Bronchial epithelial cell (primary cell): ENCODE measurements around the gene TEKT5. TPM values are rescaled to one million over a fixed set of nuclear protein-coding genes. Genes with fewer than 3 reads are reported as not detected.

Experiments
- DNase-seq: peaks from one replicate; pipeline ENCODE4 v3.0.0-alpha.2; 2010; ENCODE audit warnings: low read depth
- FAIRE-seq: peaks from 2 replicates; lab custom pipeline; 2011; peaks lifted over from hg19 to GRCh38; lab: Jason Lieb, UNC
- H3K27me3 ChIP-seq: 2 replicates; pipeline ENCODE4 v1.5.1; 2011; ENCODE audit warnings: low read length; ENCODE audit not compliant: control insufficient read depth, insufficient read depth
- H3K36me3 ChIP-seq: 2 replicates; pipeline ENCODE4 v1.5.1; 2011; ENCODE audit warnings: low read length; ENCODE audit not compliant: control insufficient read depth, insufficient read depth
- H3K4me3 ChIP-seq: 2 replicates; pipeline ENCODE4 v1.5.1; 2011; ENCODE audit warnings: mild to moderate bottlenecking, low read depth, low read length, control low read depth
- CTCF ChIP-seq: IDR thresholded peaks from 2 replicates; pipeline ENCODE4 v1.5.1; 2011; ENCODE audit warnings: mild to moderate bottlenecking, moderate library complexity, low read length, control low read depth, inconsistent platforms; ENCODE audit not compliant: insufficient read depth, severe bottlenecking
- total RNA-seq: library from RNA; depleted of rRNA; stranded (reverse); fragments of >200 nt; gene quantifications from 2 replicates; pipeline ENCODE4 v1.2.1, GENCODE V29; 2014

Gene TEKT5
- total RNA-seq, 1 donor from 2014 or later, result 0.53 TPM

GRCh38 chr16:10617662-10618420, 76.9 kb downstream of the TEKT5 start:
- Histone ChIP-seq H3K36me3 (no peaks in the 10 kb centered on the region), H3K27me3 (no peaks in the 10 kb centered on the region), H3K4me3 (no peak overlapping the region)
- FAIRE-seq (no peak), DNase-seq (peak; percentile 80)
- TF ChIP-seq CTCF, result no peak

GRCh38 chr16:10616756-10617640, 77.7 kb downstream of the TEKT5 start:
- Histone ChIP-seq H3K27me3 (no peaks in the 10 kb centered on the region), H3K4me3 (no peak overlapping the region), H3K36me3 (no peaks in the 10 kb centered on the region)
- peak; percentile 25 for TF ChIP-seq CTCF
- FAIRE-seq (no peak), DNase-seq (peak; percentile 74)

- no peak for TF ChIP-seq CTCF
- H3K27me3 ChIP-seq, result no peaks in the 10 kb centered on the region
- FAIRE-seq (no peak), DNase-seq (no peak)
- no peaks in the 10 kb centered on the region for H3K36me3 ChIP-seq
- no peak overlapping the region for H3K4me3 ChIP-seq
Measured at GRCh38 chr16:10616419-10616755, 78.3 kb downstream of the TEKT5 start.

DNA sequence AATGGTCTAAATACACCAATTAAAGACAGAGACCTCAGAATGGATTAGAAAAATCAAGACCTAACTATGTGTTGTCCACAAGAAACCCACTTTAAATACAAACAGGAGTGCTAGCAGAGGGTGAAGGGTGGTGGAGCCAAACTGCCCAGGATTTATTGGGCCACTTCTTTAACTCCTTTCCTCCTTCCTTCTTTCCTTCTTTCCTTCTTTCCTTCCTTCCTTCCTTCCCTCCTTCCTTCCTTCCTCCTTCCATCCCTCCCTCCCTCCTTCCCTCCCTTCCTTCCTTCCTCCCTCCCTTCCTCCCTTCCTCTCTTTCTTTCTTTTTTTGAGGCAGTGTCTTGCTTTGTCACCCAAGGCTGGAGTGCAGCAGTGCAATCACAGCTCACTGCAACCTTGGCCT, 80.0 kb downstream of the TEKT5 start:
- FAIRE-seq (no peak), DNase-seq (no peak)
- Histone ChIP-seq H3K36me3 (no peaks in the 10 kb centered on the region), H3K27me3 (no peaks in the 10 kb centered on the region), H3K4me3 (no peak overlapping the region)
- no peak for TF ChIP-seq CTCF

DNA sequence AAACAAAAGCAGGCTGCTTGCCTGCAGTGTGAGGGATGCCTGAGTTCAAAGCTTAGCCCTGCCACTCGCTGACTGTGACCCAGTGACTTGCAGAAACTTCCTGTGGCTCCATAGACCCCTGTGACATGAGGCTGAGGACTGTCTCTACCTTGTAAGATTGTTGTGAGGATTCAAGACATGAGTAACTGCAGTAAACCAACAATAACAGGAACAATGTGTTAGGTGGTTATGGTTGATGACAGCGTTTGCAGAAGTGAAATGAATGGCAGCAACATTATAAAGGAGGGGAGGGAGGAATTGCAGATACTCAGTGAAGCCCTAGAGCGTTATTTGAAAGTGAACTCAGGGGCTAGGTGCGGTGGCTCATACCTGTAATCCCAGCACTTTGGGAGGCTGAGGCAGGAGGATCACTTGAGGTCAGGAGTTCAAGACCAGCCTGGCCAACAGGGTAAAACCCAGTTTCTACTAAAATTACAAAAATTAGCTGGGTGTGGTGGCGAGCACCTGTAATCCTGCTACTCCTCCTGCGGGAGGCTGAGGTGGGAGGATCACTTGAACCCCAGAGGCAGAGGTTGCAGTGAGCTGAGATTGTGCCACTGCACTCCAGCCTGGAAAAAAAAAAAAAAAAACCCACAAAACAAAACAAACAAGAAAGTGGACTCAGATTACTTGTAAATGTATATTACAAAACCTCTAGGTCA, 80.8 kb downstream of the TEKT5 start:
- H3K27me3 ChIP-seq, result no peaks in the 10 kb centered on the region

More for the DNA sequence above, 80.8 kb downstream of the TEKT5 start:
- Histone ChIP-seq H3K4me3 (no peak overlapping the region), H3K36me3 (no peaks in the 10 kb centered on the region)
- DNase-seq, result no peak
- TF ChIP-seq CTCF, result no peak
- FAIRE-seq, result no peak
